Central memory CD4-positive, alpha-beta T cell (primary cell): ENCODE measurements around the gene SLC46A1.

ENCODE experiments used
- DNase-seq: peaks from one replicate; pipeline ENCODE4 v3.0.0; 2022

The SLC46A1 gene

DNA sequence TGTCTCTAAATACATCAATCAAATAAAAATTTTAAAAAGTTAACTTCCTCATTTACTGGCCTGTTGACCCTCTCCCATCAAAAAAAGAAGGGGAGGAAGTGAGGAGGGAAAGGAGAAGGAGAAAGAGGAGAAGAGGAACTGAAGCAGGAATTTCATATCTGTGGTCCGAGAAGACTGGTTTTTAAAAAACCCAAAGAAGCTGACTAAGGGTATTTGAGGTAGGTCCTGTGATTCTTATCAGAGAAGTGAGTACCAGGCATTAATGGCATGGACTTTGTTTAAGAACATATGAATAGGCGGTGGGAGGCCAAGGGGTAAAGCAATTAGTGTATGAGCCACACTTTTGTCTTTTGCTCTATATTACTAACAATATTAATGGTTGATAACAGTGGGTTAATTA, 2.0 kb downstream of the SLC46A1 start:
- DNase-seq: no peak

DNA sequence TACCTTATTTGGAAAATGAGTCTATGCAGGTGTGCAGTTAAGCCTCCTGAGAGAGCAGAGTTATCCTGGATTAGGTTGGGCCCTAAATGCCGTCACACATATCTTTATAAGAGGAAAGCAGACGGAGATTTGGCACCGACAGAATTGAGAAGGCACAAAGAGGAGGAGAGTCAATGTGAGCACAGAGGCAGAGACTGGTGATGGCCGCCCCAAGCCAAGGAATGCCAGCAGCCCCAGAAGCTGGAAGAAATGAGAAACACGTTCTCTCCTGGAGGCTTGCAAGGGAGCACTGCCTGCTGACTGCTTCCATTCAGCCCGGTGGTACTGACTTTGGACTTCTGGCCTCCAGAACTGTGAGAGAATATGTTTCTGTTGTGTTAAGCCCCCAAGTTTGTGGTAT, 3.2 kb downstream of the SLC46A1 start:
- no peak for DNase-seq

DNA sequence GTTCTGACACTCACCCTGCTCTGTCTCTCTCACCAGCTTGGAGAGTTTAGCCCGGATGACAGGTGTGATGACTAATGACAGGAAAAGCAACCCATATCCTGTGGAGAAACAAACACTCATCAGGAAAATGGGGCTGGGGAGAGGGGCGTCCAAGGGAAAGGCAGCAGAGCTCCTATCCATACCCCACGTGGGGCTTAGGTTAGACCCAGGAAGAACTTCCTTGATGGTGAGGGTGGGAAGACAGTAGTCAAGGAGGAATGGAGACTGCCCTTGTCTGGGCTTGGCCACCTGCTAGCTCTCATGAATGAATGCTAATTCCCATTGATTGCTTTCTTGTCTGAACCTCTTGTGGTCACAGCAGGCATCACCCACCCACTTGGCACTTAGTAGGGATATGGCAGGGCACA, 3.8 kb downstream of the SLC46A1 start:
- DNase-seq: no peak

DNA sequence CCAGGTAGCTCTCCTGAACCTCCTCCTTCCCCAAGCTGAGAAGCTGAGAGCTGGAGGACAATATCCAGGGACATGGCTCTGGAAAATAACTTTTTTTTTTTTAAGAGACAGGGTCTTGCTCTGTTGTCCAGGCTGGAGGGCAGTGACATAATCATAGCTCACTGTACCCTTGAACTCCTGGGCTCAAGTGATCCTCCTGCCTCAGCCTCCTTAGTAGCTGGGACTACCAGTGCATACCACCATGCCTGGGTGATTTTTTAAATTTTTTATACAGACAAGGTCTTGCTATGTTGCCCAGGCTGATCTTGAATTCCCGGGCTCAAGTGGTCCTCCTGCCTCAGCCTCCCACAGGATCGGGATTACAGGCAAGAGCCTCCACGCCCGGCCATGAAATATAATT, 6.2 kb downstream of the SLC46A1 start:
- no peak for DNase-seq

DNA sequence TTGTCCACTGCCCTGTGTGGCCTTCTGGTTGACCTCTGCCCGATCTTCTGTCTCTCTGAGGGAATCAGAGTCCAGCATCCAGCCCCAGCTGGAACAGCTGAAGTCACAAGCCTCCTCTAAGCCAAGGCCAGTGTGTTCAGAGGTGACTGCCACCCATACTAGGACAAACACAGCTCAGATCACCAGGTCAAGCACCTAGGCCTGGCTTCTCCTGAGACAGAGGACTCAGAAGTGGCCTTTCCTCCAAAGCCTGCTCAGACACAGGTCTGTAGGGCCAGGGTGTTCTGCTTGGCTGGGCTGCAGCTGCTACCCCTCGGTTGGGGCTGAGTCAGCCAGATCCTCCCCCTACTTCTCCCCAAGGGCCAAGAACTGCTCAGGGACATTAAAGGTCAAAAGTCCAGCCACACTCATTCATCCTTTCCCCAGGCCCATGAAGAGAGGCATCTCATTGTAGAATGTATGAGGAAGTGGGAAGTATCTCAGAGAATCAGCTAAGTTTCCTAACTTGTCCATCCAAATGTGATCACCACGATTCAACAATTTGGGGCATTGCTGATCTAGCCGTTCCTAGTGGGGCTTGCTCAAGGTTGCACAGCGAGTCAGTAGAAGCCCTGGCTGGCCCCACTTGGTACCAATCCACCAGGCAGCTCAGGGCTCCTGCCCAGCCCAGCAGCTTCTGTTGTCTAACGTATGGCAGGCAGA, 7.6 kb downstream of the SLC46A1 start:
- no peak for DNase-seq

DNA sequence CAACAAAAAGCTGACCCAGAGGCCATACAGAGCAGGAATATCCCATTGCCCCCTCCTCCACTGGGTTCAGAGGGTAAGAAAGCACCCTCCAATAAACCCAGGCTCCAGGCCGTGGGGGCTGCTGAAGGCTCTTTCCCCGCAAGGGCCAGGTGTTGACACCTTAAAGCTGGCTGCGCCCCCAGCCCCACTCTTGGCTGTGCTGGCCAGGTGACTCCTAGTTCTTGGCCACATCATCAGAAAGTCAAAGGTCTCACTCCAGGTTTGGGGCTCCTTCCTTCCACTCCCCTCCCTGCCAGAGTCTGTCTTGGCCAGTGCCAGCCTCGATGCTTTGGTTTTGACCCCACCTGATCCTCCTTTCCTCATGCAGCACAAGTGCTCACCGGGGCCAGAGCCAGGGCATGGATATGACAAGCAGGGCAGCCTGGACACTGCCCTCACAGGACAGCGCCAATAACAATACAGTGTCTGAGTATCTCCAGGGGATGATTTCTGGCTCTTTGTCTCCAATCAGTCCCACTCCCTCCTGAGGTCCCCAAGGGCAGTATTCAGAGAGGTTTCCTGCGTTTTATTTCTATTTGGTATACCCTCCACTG, 8.2 kb downstream of the SLC46A1 start:
- DNase-seq: no peak

DNA sequence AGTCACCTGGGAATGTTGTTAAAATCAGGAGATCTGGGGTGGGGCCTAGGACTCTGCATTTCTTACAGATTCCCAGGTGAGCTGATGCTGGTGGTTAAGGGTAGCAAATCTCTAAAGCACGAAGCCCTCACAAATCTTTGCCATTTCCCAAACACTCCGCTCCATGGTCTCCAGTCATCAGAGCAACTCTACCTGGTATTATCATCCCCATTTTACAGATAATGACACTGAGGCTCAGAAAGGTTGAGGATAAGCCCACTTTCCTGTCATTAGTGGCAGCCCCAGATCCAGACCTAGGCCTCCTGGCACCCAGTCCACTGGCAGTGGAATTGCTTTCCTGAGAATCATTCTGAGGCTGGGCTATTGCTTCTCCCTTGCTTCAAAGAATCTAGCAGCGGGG, 8.7 kb downstream of the SLC46A1 start:
- DNase-seq: no peak

DNA sequence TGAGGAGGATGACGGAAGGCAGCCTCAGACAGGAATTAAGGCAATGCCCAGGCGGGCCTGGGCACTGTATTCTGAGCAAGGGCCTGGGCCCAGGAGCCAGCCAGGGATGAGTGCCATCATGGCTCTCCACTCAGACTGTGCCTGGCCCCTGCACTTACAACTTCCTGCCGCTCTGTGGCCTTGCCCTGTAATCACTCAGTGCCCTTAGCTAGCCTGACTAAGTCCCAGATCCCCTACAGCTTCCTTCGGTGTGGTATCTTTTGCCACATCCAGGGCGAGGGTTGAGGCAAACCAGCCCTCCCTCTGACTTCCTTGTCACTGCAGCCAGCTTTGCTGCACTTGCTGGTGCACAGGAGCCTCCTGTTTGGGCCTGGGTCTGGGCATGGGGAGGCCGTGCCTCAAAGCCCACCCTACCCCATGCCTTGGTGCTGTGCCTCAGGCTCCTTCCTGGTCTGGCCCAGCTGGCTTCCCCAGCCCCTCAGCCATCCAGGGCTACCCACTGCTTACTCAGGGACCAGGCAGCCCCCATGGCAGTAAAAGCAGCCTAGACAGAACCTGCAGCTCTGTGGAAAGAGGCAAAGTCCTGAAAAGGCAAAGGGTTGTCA, 9.3 kb downstream of the SLC46A1 start:
- no peak for DNase-seq

DNA sequence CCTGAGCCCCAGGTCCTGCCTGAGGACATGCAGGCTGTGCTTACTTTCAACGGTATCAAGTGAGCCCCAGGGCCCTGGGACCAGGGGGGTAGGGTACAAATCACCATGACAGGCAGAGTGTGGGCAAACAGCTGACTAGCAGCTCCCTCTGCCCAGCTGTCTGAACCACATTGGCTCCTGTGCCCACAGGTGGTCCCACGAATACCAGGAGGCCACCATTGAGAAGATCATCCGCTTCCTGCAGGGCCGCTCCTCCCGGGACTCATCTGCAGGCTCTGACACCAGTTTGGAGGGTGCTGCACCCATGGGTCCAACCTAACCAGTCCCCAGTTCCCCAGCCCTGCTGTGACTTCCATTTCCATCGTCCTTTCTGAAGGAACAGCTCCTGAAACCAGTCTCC, 10.0 kb downstream of the SLC46A1 start:
- no peak for DNase-seq

DNA sequence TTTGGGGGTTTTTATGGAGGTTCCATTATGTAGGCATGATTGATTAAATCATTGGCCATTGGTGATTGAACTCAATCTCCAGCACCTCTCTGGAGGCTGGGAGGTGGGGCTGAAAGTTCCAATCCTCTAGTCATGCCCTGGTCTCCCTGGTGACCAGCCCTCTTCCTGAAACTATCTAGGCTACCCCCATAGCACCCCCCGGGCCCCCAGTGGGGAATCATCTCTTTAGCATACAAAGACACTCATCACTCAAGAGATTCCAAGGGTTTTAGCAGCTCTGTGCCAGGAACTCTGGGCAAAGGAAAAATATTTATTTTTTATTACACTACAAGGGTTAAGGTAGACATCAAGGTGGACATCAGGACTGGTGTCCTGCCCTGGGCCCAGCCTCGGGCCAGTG, 10.6 kb downstream of the SLC46A1 start:
- DNase-seq: no peak

DNA sequence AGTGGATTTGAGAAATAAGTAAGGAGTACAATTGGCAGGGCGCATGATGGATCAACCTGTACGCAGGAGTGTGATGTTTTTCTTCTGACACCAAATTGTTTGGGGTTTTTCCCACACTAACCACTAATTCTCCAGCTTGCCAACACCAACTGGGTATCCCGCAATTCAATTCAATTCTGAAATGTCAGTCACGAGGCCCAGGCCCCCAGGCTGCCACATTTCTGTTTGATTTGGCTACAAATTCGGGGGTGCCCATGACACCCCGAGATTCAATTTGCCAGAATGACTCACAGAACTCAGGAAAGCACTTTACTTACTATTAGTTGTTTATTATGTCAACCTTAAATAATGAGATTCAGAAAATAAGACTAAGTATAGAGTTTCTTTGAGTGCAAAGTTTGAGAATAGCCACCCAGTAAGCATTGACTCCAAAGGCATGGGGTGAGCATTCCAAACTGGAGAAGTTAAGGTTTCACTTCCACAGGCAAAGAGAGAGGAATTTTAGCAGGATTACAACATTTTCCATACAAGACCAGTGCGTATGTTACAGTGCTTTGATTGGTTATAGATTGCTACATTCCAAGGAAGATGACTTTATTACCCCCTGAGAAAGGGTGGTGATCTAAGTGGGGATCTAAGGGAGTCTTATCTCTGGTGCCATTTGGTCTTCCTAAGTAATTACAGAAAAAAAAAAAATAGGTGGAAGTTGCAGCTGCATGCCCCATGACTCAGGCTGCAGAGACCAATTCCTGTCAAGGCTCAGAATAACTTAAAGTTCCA, 11.5 kb downstream of the SLC46A1 start:
- DNase-seq: no peak

DNA sequence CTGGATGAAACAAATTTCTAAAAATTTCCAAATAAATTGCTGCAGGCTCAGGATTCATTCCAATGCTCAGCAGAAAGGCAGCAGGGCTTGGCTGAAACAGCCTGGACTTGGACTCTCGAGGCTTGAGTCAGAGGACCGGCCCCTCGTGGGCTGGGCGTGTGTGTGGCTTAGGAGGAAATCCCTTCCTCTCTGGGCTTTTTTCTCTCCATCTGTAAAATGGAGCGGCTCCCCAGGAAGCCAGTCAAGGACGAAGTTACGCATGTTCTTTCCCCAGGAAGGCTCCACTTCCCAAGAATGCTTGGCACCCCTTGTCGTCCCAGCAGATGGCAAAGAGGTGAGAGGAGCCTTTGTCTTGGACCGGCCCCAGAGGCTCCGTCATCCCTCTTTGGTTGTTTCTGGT, 13.5 kb downstream of the SLC46A1 start:
- no peak for DNase-seq

DNA sequence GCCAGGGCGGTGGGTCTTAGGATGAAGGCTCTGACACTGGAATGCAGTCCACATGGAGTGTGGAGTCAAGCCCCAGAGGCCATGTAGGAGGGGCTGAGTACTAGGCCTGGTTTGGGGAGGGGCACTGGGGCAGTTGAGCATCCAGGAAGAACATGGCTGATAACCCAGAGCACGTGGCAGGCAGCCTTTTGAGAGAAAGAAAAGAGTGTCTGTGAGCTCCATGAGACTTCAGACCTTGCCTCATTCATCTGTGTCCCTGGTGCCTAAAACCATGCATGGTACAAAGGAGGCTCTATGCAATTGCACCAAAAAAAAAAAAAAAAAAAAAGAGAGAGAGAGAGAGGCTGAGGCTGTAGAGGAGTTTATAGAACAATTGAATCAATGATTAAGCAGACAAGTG, 14.6 kb downstream of the SLC46A1 start:
- DNase-seq: no peak

DNA sequence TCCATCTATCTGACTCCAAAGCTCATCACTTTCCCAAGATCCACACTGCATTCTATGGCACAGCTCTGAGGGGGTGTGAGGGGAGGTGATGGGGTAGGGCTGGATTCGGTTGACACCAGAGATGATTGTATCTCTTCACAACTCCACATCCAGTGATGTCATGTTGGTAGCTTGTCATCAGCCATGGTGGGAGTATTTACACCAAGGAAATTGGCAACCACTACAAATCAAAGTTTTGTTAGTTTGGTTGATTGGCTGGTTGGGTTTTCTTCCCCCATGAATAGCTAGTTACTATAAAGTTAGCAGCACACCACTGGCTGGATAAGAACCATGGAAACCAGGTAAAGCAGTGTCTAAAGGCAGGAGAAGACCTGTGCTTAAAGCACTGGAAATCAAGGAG, 15.0 kb downstream of the SLC46A1 start:
- no peak for DNase-seq

DNA sequence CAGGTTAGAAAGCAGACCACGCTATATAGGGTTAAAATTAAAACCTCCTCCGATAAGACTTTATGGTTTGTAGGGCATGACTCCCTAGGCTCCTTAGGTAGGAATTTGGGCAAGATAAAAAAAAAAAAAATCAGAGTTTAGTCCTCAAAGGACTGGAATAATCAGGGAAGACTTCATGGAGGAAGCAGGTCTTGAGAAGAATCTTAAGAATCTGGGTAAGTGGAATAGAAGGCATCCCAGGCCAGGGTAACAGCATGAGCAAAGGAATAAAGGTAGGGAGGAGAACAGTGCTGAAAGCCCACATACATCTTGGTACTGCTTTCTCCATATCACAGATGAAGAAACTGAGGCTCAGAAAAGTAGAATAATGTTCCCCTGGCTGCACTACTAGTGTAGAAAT, 15.4 kb downstream of the SLC46A1 start:
- no peak for DNase-seq

DNA sequence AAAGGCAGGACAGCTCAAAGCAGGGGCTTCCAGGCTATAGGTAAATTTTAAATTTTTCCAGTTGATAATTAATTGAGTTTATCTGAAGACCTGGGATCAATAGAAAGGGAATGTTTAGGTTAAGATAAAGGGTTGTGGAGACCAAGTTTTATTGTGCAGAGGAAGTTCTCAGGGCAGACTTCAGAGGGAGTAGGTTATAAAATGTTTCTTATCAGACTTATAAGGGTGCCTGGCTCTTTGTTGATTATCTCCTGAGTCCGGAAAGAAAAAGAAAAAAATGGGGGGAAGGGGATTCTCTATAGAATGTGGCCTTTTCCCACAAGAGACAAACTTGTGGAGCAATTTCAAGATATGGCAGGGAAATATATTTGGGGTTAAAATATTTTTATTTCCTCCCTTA, 15.9 kb downstream of the SLC46A1 start:
- no peak for DNase-seq

DNA sequence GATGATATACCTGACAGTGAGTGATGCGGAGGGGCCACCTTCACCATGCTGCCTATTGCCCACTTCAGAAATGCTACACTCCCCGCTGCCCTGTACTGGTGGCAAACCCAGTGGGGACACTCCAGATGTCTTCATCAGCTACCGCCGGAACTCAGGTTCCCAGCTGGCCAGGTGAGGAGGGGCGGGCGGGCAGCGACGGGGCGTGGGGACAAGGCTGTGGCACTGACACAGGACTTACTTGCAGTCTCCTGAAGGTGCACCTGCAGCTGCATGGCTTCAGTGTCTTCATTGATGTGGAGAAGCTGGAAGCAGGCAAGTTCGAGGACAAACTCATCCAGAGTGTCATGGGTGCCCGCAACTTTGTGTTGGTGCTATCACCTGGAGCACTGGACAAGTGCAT, 17.9 kb downstream of the SLC46A1 start:
- no peak for DNase-seq

DNA sequence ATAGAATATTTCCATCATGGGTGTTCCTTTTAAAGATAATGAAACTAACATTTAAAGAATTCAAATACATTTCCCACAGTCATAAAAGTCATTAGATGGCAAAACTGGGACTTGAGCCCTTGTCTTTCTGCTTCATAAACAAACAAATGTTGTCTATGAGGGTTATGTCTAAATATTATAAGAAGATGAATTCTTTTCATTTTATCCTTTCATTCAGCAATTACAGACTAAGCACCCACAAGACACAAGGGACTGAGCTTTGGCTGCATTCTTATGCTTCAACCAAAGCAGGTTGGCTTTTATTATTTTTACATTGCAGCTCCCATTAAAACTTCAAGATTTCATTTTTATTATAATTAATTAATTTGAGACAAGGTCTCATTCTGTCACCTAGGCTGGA, 19.6 kb downstream of the SLC46A1 start:
- no peak for DNase-seq

DNA sequence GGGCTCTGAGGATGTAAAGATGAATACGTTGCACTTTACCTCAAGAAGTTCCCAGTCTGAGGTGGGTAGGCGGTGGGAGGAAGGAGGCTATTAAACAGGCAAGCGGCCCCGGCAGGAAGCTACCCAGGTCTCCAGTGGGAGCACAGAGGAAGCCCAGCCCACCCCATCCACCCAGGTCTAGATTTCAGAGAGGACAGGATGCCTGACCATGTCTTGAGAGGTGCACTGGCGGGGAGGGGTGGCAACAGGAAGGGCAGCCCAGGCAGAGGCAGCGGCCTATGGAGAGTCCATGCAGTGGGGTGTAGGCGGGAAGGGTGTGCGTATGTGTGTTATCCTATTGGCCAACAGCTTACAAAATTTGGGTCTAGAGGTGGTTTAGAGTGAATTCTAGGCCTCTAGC, 20.6 kb downstream of the SLC46A1 start:
- DNase-seq: no peak

DNA sequence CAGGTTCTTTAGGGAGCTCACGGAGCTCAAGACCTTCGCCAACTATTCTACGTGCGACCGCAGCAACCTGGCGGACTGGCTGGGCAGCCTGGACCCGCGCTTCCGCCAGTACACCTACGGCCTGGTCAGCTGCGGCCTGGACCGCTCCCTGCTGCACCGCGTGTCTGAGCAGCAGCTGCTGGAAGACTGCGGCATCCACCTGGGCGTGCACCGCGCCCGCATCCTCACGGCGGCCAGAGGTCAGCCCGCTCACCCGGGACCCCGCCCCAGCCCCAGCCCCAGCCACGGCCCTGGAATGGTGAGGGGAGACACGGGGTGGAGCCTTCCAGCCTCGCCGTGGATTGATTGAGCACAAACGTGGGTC, 21.0 kb downstream of the SLC46A1 start:
- no peak for DNase-seq

DNA sequence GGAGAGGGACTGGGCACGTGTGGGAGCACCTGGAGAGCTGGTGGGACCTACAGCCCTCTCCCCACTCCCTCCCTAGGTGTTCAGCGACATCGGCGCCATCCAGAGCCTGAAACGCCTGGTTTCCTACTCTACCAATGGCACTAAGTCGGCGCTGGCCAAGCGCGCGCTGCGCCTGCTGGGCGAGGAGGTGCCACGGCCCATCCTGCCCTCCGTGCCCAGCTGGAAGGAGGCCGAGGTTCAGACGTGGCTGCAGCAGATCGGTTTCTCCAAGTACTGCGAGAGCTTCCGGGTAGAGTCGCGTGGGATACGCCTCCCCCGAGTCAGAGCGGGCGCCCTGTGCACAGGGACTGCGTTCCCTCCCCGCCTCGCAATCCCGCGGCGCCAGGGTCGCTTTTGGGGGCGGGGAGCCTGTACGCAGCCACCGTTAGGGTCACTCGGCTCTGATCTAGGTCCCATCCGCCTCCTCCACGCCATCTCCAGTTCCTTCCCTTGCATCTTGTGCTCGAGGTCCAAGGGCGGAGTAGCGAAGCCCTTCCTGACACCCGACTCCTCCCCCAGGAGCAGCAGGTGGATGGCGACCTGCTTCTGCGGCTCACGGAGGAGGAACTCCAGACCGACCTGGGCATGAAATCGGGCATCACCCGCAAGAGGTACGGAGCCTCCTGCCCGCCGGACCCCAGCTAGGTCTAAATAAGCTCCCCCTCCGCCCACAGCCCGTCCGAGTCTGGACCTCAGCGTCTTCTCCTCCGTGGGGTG, 21.6 kb downstream of the SLC46A1 start:
- DNase-seq: peak; percentile 56

DNA sequence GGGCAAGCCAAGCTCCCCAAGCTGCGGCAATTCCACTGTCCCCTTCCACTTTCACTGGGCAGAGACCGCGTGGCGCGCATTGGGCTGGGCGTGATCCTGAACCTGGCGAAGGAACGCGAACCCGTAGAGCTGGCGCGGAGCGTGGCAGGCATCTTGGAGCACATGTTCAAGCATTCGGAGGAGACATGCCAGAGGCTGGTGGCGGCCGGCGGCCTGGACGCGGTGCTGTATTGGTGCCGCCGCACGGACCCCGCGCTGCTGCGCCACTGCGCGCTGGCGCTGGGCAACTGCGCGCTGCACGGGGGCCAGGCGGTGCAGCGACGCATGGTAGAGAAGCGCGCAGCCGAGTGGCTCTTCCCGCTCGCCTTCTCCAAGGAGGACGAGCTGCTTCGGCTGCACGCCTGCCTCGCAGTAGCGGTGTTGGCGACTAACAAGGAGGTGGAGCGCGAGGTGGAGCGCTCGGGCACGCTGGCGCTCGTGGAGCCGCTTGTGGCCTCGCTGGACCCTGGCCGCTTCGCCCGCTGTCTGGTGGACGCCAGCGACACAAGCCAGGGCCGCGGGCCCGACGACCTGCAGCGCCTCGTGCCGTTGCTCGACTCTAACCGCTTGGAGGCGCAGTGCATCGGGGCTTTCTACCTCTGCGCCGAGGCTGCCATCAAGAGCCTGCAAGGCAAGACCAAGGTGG, 24.7 kb downstream of the SLC46A1 start:
- DNase-seq: no peak
